ENCODE measurements around the gene PLXDC2. TPM values are rescaled to one million over a fixed set of nuclear protein-coding genes. Genes with fewer than 3 reads are reported as not detected.

The PLXDC2 gene
- polyA plus RNA-seq, 1 of the 3 experiments (the other 2 are of a cell fraction), result 2.5 TPM

GRCh38 chr10:19801369-19801768, 14.9 kb upstream of the PLXDC2 start:
- H3K79me2 ChIP-seq (ENCODE audit: insufficient read depth), result no peaks in the 10 kb centered on the region
- no peaks in the 10 kb centered on the region for H3K4me1 ChIP-seq (ENCODE audit: control insufficient read depth in 1 of 2, insufficient read depth in 2 of 2, low read depth in 1 of 2, low read length in 1 of 2)
- ChIA-PET POLR2A (no interaction called here), CTCF (no interaction called here)
- TF ChIP-seq SIN3A (IDR thresholded peaks at IDR 0.05; ENCODE audit: borderline replicate concordance, low read depth, low read length) (no peak), EP300 (IDR thresholded peaks at IDR 0.05; ENCODE audit: borderline replicate concordance in 1 of 2, low read depth in 1 of 2, low read length in 1 of 2) (no peak), FOXM1 (IDR thresholded peaks at IDR 0.05; ENCODE audit: low read depth) (no peak), SMC3 (IDR thresholded peaks at IDR 0.05; ENCODE audit: low read depth, low read length) (no peak), FOSL2 (IDR thresholded peaks at IDR 0.05; ENCODE audit: borderline replicate concordance, low read depth) (no peak), TEAD4 (IDR thresholded peaks at IDR 0.05; ENCODE audit: borderline replicate concordance, insufficient read depth) (no peak), RFX5 (IDR thresholded peaks at IDR 0.05; ENCODE audit: low read length) (no peak), NFIC (IDR thresholded peaks at IDR 0.05; ENCODE audit: borderline replicate concordance) (no peak), EZH2phosphoT487 (IDR thresholded peaks at IDR 0.05; ENCODE audit: borderline replicate concordance, low read depth) (no peak), RAD21 (IDR thresholded peaks at IDR 0.05; ENCODE audit: low read length) (no peak), MEF2A (IDR thresholded peaks at IDR 0.05; ENCODE audit: borderline replicate concordance, low read depth) (no peak)
- TF ChIP-seq, protein P1, sequence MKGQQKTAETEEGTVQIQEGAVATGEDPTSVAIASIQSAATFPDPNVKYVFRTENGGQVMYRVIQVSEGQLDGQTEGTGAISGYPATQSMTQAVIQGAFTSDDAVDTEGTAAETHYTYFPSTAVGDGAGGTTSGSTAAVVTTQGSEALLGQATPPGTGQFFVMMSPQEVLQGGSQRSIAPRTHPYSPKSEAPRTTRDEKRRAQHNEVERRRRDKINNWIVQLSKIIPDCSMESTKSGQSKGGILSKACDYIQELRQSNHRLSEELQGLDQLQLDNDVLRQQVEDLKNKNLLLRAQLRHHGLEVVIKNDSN (IDR thresholded peaks at IDR 0.05; ENCODE audit: borderline replicate concordance, low read depth), result no peak
- TF ChIP-seq, protein P2, sequence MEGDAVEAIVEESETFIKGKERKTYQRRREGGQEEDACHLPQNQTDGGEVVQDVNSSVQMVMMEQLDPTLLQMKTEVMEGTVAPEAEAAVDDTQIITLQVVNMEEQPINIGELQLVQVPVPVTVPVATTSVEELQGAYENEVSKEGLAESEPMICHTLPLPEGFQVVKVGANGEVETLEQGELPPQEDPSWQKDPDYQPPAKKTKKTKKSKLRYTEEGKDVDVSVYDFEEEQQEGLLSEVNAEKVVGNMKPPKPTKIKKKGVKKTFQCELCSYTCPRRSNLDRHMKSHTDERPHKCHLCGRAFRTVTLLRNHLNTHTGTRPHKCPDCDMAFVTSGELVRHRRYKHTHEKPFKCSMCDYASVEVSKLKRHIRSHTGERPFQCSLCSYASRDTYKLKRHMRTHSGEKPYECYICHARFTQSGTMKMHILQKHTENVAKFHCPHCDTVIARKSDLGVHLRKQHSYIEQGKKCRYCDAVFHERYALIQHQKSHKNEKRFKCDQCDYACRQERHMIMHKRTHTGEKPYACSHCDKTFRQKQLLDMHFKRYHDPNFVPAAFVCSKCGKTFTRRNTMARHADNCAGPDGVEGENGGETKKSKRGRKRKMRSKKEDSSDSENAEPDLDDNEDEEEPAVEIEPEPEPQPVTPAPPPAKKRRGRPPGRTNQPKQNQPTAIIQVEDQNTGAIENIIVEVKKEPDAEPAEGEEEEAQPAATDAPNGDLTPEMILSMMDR (IDR thresholded peaks at IDR 0.05), result no peak
- 70% methylated on average over 4 of the region's 4 CpGs for WGBS (ENCODE audit: low lambda C conversion rate)
- no peak overlapping the region for H2AFZ ChIP-seq (ENCODE audit: low read depth)
- H3K4me3 ChIP-seq (ENCODE audit: low read depth in 2 of 2, low read length in 1 of 2), result no peak overlapping the region
- no peaks in the 10 kb centered on the region for H3F3A ChIP-seq (replicated peaks; ENCODE audit: insufficient read depth)
- H3K9me3 ChIP-seq, result no peaks in the 10 kb centered on the region
- no peak for DNase-seq
- H3K9me2 ChIP-seq, result no peaks in the 10 kb centered on the region
- H3K9ac ChIP-seq, result no peak overlapping the region
- no peaks in the 10 kb centered on the region for H3K27me3 ChIP-seq (ENCODE audit: insufficient read depth)
- no peaks in the 10 kb centered on the region for H3K36me3 ChIP-seq (replicated peaks in 1 of 2; ENCODE audit: control insufficient read depth in 1 of 2, insufficient read depth in 2 of 2, low read length in 1 of 2)
- no peaks in the 10 kb centered on the region for H4K20me1 ChIP-seq (ENCODE audit: insufficient read depth)
- no peak overlapping the region for H3K4me2 ChIP-seq
- no peak overlapping the region for H3K27ac ChIP-seq (ENCODE audit: low read depth in 2 of 2, low read length in 1 of 2)

DNA sequence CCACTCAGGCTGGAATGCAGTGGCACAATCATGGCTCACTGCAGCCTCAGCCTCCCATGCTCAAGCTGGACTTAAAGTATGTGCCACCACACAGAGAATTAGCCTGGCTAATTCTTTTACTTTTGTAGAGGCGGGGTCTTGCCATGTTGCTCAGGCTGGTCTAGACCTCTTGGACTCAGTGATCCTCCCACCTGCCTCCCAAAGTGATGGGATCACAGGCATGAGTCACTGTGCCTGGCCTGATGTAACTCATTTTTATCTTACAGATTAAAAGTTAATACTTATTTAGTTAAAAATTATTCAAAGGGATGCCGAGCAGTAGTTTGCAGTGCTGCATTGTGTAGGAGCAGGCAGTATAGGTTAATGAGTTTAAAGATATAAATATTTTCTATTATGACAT, 12.6 kb upstream of the PLXDC2 start:
- Histone ChIP-seq H3K27me3 (ENCODE audit: insufficient read depth) (no peaks in the 10 kb centered on the region), H3K27ac (ENCODE audit: low read depth in 2 of 2, low read length in 1 of 2) (no peak overlapping the region), H3K9ac (no peak overlapping the region), H3K36me3 (replicated peaks in 1 of 2; ENCODE audit: control insufficient read depth in 1 of 2, insufficient read depth in 2 of 2, low read length in 1 of 2) (no peaks in the 10 kb centered on the region), H2AFZ (ENCODE audit: low read depth) (no peak overlapping the region), H3K4me1 (ENCODE audit: control insufficient read depth in 1 of 2, insufficient read depth in 2 of 2, low read depth in 1 of 2, low read length in 1 of 2) (no peaks in the 10 kb centered on the region), H3K4me2 (no peak overlapping the region), H3F3A (replicated peaks; ENCODE audit: insufficient read depth) (no peaks in the 10 kb centered on the region), H3K4me3 (ENCODE audit: low read depth in 2 of 2, low read length in 1 of 2) (no peak overlapping the region), H3K79me2 (ENCODE audit: insufficient read depth) (no peaks in the 10 kb centered on the region), H3K9me2 (no peaks in the 10 kb centered on the region), H4K20me1 (ENCODE audit: insufficient read depth) (no peaks in the 10 kb centered on the region), H3K9me3 (no peaks in the 10 kb centered on the region)
- WGBS (ENCODE audit: low lambda C conversion rate), result 35% methylated on average over 2 of the region's 2 CpGs
- CTCF ChIA-PET, result no interaction called here
- TF ChIP-seq USF2 (IDR thresholded peaks at IDR 0.05; ENCODE audit: borderline replicate concordance, low read depth, low read length) (no peak), NFIC (IDR thresholded peaks at IDR 0.05; ENCODE audit: borderline replicate concordance) (no peak), TCF12 (IDR thresholded peaks at IDR 0.05) (no peak), GABPA (IDR thresholded peaks at IDR 0.05; ENCODE audit: low read depth) (no peak), NRF1 (IDR thresholded peaks at IDR 0.05; ENCODE audit: low read depth, low read length) (no peak), FOXJ3 (CRISPR knock-in tag; IDR thresholded peaks at IDR 0.05) (no peak), CHD2 (IDR thresholded peaks at IDR 0.05; ENCODE audit: low read length, partially characterized antibody) (no peak), IRF3 (IDR thresholded peaks at IDR 0.05; ENCODE audit: low read depth, low read length) (no peak), SMC3 (IDR thresholded peaks at IDR 0.05; ENCODE audit: low read depth, low read length) (no peak), RXRA (IDR thresholded peaks at IDR 0.05; ENCODE audit: borderline replicate concordance, low read depth) (no peak)
- TF ChIP-seq, protein P1 (IDR thresholded peaks at IDR 0.05; ENCODE audit: borderline replicate concordance, low read depth), result no peak
- POLR2A ChIA-PET, result no interaction called here
- DNase-seq, result no peak

Data from SK-N-SH (cell line).